ENCODE results near the gene PHTF2.

PHTF2 gene

DNA sequence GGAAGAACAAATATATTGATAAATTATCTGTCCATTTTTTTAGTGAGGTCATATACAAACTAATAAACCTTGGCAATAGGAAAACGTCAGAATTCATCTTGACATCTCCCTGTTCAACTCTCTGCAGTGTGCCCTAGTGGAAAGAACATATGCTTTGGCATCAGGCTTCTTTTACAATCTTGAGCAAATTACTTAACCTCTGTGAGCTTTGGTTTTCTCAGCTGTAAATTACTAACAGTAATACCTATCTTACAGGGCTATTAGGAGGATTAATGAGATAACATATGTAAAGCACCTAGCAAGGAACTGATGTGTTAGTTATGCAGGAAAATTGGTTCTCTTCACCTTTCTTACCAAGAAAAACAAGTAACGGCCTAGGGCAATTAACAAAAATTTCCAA, 161.8 kb downstream of the PHTF2 start:
- ChIA-PET POLR2A (no interaction called here), CTCF (no interaction called here)
- no peak for DNase-seq (ENCODE audit: extremely low spot score)
- TF ChIP-seq NFRKB (IDR thresholded peaks at IDR 0.05): no peak
- no peak for TF ChIP-seq FOXA1 (IDR thresholded peaks at IDR 0.05)
- TF ChIP-seq FOXK2 (IDR thresholded peaks at IDR 0.05): no peak
- TF ChIP-seq SUZ12 (IDR thresholded peaks at IDR 0.05): no peak
- no peak for TF ChIP-seq ZNF384 (IDR thresholded peaks at IDR 0.05)
- TF ChIP-seq ARNT (IDR thresholded peaks at IDR 0.05): no peak
- TF ChIP-seq TARDBP (IDR thresholded peaks at IDR 0.05): no peak

GRCh38 chr7:77967429-77967828, 168.9 kb downstream of the PHTF2 start:
- no peak for DNase-seq (ENCODE audit: extremely low spot score)
- TF ChIP-seq ELF4 (IDR thresholded peaks at IDR 0.05): no peak
- TF ChIP-seq SP1 (IDR thresholded peaks at IDR 0.05): no peak
- no peak for TF ChIP-seq CTBP1 (IDR thresholded peaks at IDR 0.05; ENCODE audit: borderline replicate concordance)
- TF ChIP-seq HDGF (IDR thresholded peaks at IDR 0.05; ENCODE audit: borderline replicate concordance): no peak
- TF ChIP-seq NFRKB (IDR thresholded peaks at IDR 0.05): no peak
- TF ChIP-seq LEF1 (IDR thresholded peaks at IDR 0.05; ENCODE audit: borderline replicate concordance): no peak
- TF ChIP-seq FOXM1 (IDR thresholded peaks at IDR 0.05; ENCODE audit: borderline replicate concordance): no peak
- TF ChIP-seq, protein P1, sequence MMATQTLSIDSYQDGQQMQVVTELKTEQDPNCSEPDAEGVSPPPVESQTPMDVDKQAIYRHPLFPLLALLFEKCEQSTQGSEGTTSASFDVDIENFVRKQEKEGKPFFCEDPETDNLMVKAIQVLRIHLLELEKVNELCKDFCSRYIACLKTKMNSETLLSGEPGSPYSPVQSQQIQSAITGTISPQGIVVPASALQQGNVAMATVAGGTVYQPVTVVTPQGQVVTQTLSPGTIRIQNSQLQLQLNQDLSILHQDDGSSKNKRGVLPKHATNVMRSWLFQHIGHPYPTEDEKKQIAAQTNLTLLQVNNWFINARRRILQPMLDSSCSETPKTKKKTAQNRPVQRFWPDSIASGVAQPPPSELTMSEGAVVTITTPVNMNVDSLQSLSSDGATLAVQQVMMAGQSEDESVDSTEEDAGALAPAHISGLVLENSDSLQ (IDR thresholded peaks at IDR 0.05): no peak
- TF ChIP-seq ARNT (IDR thresholded peaks at IDR 0.05): no peak
- TF ChIP-seq TARDBP (IDR thresholded peaks at IDR 0.05): no peak
- TF ChIP-seq FOXK2 (IDR thresholded peaks at IDR 0.05): no peak
- ChIA-PET POLR2A (no interaction called here), CTCF (interaction anchor here (1.1 kb wide), 1 partner anchor 20 kb away, joined by 3 read pairs; no protein-coding TSS in a partner anchor)

GRCh38 chr7:77971726-77972125, 173.2 kb downstream of the PHTF2 start:
- no peak for TF ChIP-seq SUZ12 (IDR thresholded peaks at IDR 0.05)
- TF ChIP-seq SP1 (IDR thresholded peaks at IDR 0.05): no peak
- TF ChIP-seq BHLHE40 (IDR thresholded peaks at IDR 0.05; ENCODE audit: borderline replicate concordance): no peak
- TF ChIP-seq FOXA1 (IDR thresholded peaks at IDR 0.05): no peak
- no peak for TF ChIP-seq ARNT (IDR thresholded peaks at IDR 0.05)
- TF ChIP-seq TARDBP (IDR thresholded peaks at IDR 0.05): no peak
- no peak for TF ChIP-seq CTBP1 (IDR thresholded peaks at IDR 0.05; ENCODE audit: borderline replicate concordance)
- TF ChIP-seq, protein P1 (IDR thresholded peaks at IDR 0.05): no peak
- TF ChIP-seq FOXK2 (IDR thresholded peaks at IDR 0.05): no peak
- no peak for TF ChIP-seq ZNF384 (IDR thresholded peaks at IDR 0.05)
- no peak for TF ChIP-seq ELF4 (IDR thresholded peaks at IDR 0.05)
- TF ChIP-seq FOXM1 (IDR thresholded peaks at IDR 0.05; ENCODE audit: borderline replicate concordance): no peak
- no peak for TF ChIP-seq NFRKB (IDR thresholded peaks at IDR 0.05)
- no peak for TF ChIP-seq LEF1 (IDR thresholded peaks at IDR 0.05; ENCODE audit: borderline replicate concordance)
- TF ChIP-seq L3MBTL2 (conservative IDR thresholded peaks at IDR 0.05): no peak
- TF ChIP-seq HDGF (IDR thresholded peaks at IDR 0.05; ENCODE audit: borderline replicate concordance): no peak
- DNase-seq (ENCODE audit: extremely low spot score): no peak
- ChIA-PET CTCF (no interaction called here), POLR2A (no interaction called here)

DNA sequence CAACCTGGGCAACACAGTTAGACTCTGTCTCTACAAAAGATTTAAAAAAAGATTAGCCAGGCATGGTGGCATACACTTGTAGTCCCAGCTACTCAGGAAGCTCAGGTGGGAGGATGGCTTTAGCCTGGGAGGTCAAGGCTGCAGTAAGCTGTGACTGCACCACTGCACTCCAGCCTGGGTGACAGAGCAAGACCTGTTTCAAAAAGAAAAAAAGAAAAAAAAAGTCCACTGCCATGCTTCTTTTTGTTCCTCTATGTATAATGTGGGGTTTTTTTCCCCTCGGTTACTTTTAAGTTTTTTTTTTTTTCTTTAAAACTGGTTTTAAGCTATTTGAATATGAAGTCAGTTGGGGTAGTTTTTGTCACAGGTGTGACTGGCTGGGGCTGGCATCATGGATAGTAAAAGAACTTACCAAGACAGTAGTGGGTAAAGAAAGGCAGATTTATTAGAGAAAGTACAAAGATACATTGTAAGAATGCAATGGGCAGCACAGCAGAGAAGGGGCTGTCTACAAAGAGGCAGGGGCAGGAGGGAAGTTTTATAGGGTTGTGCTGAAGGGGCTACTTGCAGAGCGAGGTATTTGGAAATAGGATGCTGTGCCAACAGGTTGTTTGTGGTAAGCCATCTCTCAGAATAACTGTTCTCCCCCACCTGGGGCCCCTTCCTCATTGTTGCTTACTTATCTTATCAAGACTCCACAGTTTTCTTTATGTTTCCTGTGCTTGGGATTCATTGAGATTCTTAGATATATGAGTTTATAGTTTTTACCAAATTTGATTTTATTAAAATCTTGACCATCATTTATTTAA, 177.3 kb downstream of the PHTF2 start:
- ChIA-PET CTCF (interaction anchor here (0.6 kb wide), 1 partner anchor 216 kb away, joined by 3 read pairs; no protein-coding TSS in a partner anchor), POLR2A (no interaction called here)
- TF ChIP-seq LEF1 (IDR thresholded peaks at IDR 0.05; ENCODE audit: borderline replicate concordance): no peak
- TF ChIP-seq HDGF (IDR thresholded peaks at IDR 0.05; ENCODE audit: borderline replicate concordance): no peak
- no peak for TF ChIP-seq CTBP1 (IDR thresholded peaks at IDR 0.05; ENCODE audit: borderline replicate concordance)
- no peak for TF ChIP-seq TARDBP (IDR thresholded peaks at IDR 0.05)
- no peak for TF ChIP-seq FOXM1 (IDR thresholded peaks at IDR 0.05; ENCODE audit: borderline replicate concordance)
- TF ChIP-seq BHLHE40 (IDR thresholded peaks at IDR 0.05; ENCODE audit: borderline replicate concordance): no peak
- TF ChIP-seq ARNT (IDR thresholded peaks at IDR 0.05): no peak
- no peak for TF ChIP-seq SP1 (IDR thresholded peaks at IDR 0.05)
- TF ChIP-seq FOXK2 (IDR thresholded peaks at IDR 0.05): no peak
- TF ChIP-seq FOXA1 (IDR thresholded peaks at IDR 0.05): no peak
- no peak for DNase-seq (ENCODE audit: extremely low spot score)

- TF ChIP-seq ELF4 (IDR thresholded peaks at IDR 0.05) (no peak), NFRKB (IDR thresholded peaks at IDR 0.05) (no peak), ZNF384 (IDR thresholded peaks at IDR 0.05) (no peak), HDGF (IDR thresholded peaks at IDR 0.05; ENCODE audit: borderline replicate concordance) (no peak), BHLHE40 (IDR thresholded peaks at IDR 0.05; ENCODE audit: borderline replicate concordance) (no peak), SP1 (IDR thresholded peaks at IDR 0.05) (no peak), LEF1 (IDR thresholded peaks at IDR 0.05; ENCODE audit: borderline replicate concordance) (no peak)
- DNase-seq (ENCODE audit: extremely low spot score): no peak
- CTCF ChIA-PET: no interaction called here
- POLR2A ChIA-PET: no interaction called here
Observed at GRCh38 chr7:77979219-77979618, 180.6 kb downstream of the PHTF2 start.

DNA sequence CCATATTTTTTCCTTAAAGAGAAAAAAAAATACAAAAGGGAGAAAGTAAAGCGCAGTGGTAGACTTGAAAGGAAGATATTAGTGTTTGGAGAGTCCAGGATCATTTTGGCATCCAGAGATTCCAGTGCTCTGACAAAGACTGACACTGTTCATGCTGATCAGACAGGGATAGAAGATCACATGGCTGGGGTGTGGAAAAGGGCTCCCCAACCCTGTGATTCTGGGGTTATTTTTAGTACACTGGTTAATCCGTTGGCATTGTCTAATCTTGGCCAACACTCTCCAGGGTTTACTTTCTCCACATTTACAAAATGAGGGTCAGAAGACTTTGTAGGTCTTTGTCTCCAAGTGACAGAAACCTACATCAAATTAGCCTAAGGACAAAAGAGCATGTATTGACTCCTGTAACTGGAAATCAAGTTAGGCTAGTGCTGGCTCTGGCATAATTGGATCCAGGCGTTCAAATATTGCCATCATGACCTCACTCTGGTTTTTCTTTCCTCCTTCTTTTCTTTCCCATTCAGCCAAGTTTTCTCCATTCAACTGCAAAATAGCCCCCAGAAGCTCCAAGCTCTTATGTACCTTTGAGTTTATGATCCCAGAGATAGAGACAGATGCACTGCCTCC, 181.6 kb downstream of the PHTF2 start:
- no peak for DNase-seq (ENCODE audit: extremely low spot score)
- TF ChIP-seq FOXK2 (IDR thresholded peaks at IDR 0.05) (no peak), NFRKB (IDR thresholded peaks at IDR 0.05) (no peak), TARDBP (IDR thresholded peaks at IDR 0.05) (no peak), ARNT (IDR thresholded peaks at IDR 0.05) (no peak)
- CTCF ChIA-PET: no interaction called here
- POLR2A ChIA-PET: no interaction called here

Data from HEK293T (cell line).